ENCODE results near the gene EEF1AKMT2. TPM values are rescaled to one million over a fixed set of nuclear protein-coding genes. Genes with fewer than 3 reads are reported as not detected.
A peak's percentile ranks its signal among the peaks of the same experiment; 100 is the strongest.

EEF1AKMT2 gene
- total RNA-seq, 4 donors from 2014 or later = 9.1 to 18.6 (median 10.5) TPM

DNA sequence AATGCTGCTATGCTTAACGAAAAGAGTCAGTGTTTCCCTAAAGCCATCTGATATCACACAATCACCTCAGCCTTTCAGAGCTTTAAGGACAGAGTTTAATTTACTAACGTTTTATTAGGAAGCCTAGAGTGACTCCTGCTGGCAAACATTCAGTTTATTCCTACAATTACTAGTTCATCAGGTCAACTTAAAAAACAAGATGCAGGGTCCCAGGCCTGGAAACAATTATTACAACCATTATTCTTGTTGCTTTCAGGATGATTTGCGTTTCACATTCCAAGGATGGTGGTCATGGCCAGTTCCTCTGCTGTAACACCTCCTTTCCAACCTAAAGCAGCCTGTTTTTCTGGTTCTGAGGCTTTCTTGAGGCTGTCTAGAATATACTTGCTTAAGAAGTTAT is 46.0 kb downstream of the EEF1AKMT2 start:
- TF ChIP-seq EP300 (IDR thresholded peaks at IDR 0.05) (no peak), POLR2AphosphoS5 (IDR thresholded peaks at IDR 0.05) (no peak), POLR2A (IDR thresholded peaks at IDR 0.05) (no peak)
- TF ChIP-seq, protein P1, sequence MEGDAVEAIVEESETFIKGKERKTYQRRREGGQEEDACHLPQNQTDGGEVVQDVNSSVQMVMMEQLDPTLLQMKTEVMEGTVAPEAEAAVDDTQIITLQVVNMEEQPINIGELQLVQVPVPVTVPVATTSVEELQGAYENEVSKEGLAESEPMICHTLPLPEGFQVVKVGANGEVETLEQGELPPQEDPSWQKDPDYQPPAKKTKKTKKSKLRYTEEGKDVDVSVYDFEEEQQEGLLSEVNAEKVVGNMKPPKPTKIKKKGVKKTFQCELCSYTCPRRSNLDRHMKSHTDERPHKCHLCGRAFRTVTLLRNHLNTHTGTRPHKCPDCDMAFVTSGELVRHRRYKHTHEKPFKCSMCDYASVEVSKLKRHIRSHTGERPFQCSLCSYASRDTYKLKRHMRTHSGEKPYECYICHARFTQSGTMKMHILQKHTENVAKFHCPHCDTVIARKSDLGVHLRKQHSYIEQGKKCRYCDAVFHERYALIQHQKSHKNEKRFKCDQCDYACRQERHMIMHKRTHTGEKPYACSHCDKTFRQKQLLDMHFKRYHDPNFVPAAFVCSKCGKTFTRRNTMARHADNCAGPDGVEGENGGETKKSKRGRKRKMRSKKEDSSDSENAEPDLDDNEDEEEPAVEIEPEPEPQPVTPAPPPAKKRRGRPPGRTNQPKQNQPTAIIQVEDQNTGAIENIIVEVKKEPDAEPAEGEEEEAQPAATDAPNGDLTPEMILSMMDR (IDR thresholded peaks at IDR 0.05) = peak in 3 of 4 experiments; percentile 56 to 59 (median 56)
- Histone ChIP-seq H3K9me3 (no peaks in the 10 kb centered on the region), H3K4me1 (peaks cover 9 to 41% (median 30%) of the 10 kb centered on the region in 3 donors), H3K4me3 (no peak overlapping the region), H3K36me3 (peaks cover 0 to 13% of the 10 kb centered on the region in 2 donors), H3K27me3 (no peaks in the 10 kb centered on the region), H3K27ac (peak overlapping the region; percentile 90 to 95 (median 92))
- ATAC-seq = no peak
- 2 to 8% methylated on average over 3 of the region's 3 CpGs for WGBS, 2 donors (ENCODE audit: low coverage in 1 of 2)

DNA sequence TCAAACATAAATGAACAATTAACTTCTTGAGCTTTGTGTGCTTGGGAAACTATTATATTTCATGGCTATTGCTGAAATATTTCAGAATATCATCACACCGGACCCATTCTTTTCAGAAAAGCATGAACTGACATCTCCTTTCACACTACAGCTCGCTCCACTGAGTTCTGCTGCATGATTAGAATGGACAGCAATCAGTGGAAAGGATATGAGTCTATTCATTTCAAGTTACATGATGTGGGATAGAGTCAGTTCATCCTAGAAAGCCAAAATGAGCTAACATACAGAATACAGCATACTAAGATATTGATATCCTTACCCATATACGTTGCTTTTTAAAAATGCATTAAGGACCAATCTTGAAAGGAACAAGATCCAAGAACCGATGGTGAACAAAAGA is 46.4 kb downstream of the EEF1AKMT2 start:
- no peaks in the 10 kb centered on the region for H3K9me3 ChIP-seq
- H3K27ac ChIP-seq = peak overlapping the region; percentile 90 to 95 (median 92)
- ATAC-seq = no peak
- H3K4me3 ChIP-seq = no peak overlapping the region
- WGBS, 2 donors (ENCODE audit: low coverage in 1 of 2) = 51 to 58% methylated on average over 4 of the region's 4 CpGs
- H3K36me3 ChIP-seq = peaks cover 0 to 9% of the 10 kb centered on the region in 2 donors
- H3K27me3 ChIP-seq = no peaks in the 10 kb centered on the region
- H3K4me1 ChIP-seq = peaks cover 9 to 45% (median 34%) of the 10 kb centered on the region in 3 donors
- no peak for TF ChIP-seq POLR2AphosphoS5 (IDR thresholded peaks at IDR 0.05)
- TF ChIP-seq, protein P1 (IDR thresholded peaks at IDR 0.05) = no peak
- TF ChIP-seq EP300 (IDR thresholded peaks at IDR 0.05) = no peak
- no peak for TF ChIP-seq POLR2A (IDR thresholded peaks at IDR 0.05)

DNA sequence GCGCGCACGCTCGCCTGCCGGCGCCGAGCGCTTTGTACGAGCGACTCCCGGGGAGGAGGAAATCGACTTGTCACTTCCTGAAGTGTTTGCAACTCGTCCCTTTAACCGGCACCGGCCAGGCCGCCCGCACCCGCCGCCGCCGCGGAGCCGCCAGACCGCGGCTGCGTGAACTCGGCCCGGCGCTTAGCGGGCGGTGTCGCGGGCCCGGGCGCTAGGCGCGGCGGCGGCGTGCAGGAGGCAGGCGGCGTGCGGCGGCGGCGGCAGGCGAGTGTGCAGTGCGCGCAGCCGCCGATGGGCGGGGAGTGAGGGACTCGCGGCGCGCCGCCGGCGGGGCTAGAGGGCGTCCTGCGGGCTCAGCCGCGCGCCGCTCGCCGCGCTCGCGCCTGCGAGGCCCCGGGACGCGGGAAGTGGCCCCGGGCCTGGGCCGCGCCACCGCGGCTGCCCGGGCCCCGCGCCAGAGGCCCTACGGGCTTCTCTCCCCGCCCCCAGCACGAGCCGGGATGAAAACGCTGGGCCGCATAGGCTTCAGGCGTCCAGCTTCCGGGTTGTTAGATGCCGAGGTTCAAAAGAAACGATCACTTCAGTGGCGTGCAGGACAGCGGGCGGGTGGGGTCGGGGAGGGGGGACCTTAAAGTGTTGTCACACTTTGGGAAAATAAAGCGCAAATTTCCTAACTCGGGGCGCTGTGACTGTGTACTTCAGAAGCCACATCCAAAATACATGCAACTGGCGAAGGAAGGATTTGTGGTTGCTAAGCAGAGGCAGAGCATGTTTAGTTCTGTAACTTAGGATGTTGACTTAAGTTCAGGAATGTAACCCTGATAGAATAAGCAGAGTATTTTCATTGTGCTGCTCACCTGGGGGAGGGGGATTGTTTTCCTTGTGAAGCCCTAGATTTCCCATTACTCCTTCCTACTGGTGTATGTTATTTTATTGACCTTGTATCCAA is 47.3 kb downstream of the EEF1AKMT2 start, which contains the start of gene FAM53B:
FAM53B (minus strand) TSS at position 277 of the 949 bp plus-strand sequence. CDS start 37,665 bp downstream, outside the sequence.
- TF ChIP-seq EP300 (IDR thresholded peaks at IDR 0.05) = no peak
- TF ChIP-seq POLR2A (IDR thresholded peaks at IDR 0.05) = peak in 1 of 2 donors; percentile 65
- peak; percentile 20 for TF ChIP-seq POLR2AphosphoS5 (IDR thresholded peaks at IDR 0.05)
- TF ChIP-seq, protein P1 (IDR thresholded peaks at IDR 0.05) = peak in 2 of 4 experiments; percentile 67 to 77
- peaks cover 0 to 4% of the 10 kb centered on the region in 2 donors for H3K36me3 ChIP-seq
- peaks cover 13 to 54% (median 41%) of the 10 kb centered on the region in 3 donors for H3K4me1 ChIP-seq
- H3K27ac ChIP-seq = peak within 1 kb of the TSS; percentile 90 to 95 (median 92)
- peak; percentile 84 for ATAC-seq
- H3K27me3 ChIP-seq = no peaks in the 10 kb centered on the region
- peak within 1 kb of the TSS; percentile 74 to 79 for H3K4me3 ChIP-seq
- WGBS, 2 donors (ENCODE audit: low coverage in 1 of 2) = 0% methylated on average over 5 to 11 of the region's 100 CpGs
- H3K9me3 ChIP-seq = no peaks in the 10 kb centered on the region

DNA sequence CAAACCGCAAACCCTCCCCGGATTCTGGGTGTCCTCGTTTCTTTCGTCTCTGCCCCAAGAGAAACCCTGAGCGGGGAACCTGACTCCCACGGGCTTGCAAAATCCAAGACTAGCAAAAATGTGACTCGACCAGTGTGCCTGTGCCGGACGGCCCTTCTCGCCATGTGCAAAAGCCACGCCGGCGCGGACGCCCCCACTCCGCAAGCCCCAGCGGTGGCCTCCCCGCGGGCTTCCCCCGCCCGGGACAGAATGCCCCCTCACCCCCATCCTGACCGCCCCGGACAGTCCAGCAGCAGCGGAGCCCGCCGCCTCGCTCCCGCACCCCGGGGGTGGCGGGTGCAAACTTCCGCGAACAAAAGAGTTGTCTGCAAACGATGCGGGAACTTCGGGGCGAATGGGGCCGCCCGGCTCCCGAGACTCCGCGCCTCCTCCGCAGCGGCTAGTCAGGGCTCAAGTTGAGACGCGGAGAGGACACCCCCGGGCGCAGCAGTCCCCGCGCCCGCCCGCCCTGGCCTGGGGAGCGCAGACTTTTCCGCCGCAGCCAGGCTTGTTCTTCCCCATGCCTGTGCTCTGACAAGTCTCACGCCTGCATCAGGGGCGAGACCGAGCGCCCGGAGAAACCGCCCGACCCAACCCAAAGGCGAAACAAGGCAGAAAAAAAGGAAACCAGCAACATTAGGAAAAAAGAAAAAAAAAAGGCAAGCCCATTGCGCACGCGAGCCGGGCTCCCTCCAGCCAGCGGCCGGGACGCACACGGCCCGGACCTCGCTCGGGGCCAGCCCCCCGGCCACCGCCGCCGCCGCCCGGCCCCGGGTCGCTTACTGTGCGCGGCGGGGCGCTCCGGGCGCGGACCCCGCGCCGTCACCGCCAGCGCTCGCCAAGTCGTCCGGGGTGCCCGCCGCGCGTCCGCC is 48.2 kb downstream of the EEF1AKMT2 start:
- no peaks in the 10 kb centered on the region for H3K9me3 ChIP-seq
- H3K4me1 ChIP-seq = peaks cover 18 to 63% (median 50%) of the 10 kb centered on the region in 3 donors
- H3K27me3 ChIP-seq = no peaks in the 10 kb centered on the region
- ATAC-seq = no peak
- 0% methylated on average over 16 to 19 of the region's 101 CpGs for WGBS, 2 donors (ENCODE audit: low coverage in 1 of 2)
- H3K36me3 ChIP-seq = peaks cover 0 to 4% of the 10 kb centered on the region in 2 donors
- H3K4me3 ChIP-seq = peak overlapping the region; percentile 49 to 74
- H3K27ac ChIP-seq = peak overlapping the region; percentile 16 to 93 (median 91)
- TF ChIP-seq POLR2AphosphoS5 (IDR thresholded peaks at IDR 0.05) = no peak
- TF ChIP-seq EP300 (IDR thresholded peaks at IDR 0.05) = no peak
- TF ChIP-seq, protein P1 (IDR thresholded peaks at IDR 0.05) = peak in 1 of 4 experiments; percentile 33
